ENCODE results near the gene TNS1.
A peak's percentile ranks its signal among the peaks of the same experiment; 100 is the strongest.

The TNS1 gene

GRCh38 chr2:217892560-217892959 lies 110.2 kb downstream of the TNS1 start:
- Histone ChIP-seq H3K36me3 (replicated peaks) (no peaks in the 10 kb centered on the region), H3K4me1 (no peaks in the 10 kb centered on the region), H3K27me3 (ENCODE audit: low read depth) (no peaks in the 10 kb centered on the region), H3K9me3 (no peaks in the 10 kb centered on the region), H3K4me3 (no peak overlapping the region)
- DNase-seq (ENCODE audit: low spot score in 2 of 2): no peak
- in situ Hi-C loops (cut with MboI; ENCODE audit: low sequenced_read_pairs): no loop called here

- Histone ChIP-seq H3K4me1 (no peaks in the 10 kb centered on the region), H3K36me3 (replicated peaks) (no peaks in the 10 kb centered on the region)
- in situ Hi-C loops (cut with MboI; ENCODE audit: low sequenced_read_pairs): no loop called here
These were observed 112.3 kb downstream of the TNS1 start for GRCh38 chr2:217890445-217890844.

GRCh38 chr2:217889656-217890055 lies 113.1 kb downstream of the TNS1 start:
- Histone ChIP-seq H3K27me3 (ENCODE audit: low read depth) (no peaks in the 10 kb centered on the region; the same call in 1 of the 2 replicates), H3K4me1 (no peaks in the 10 kb centered on the region), H3K9me3 (no peaks in the 10 kb centered on the region), H3K4me3 (no peak overlapping the region), H3K36me3 (replicated peaks) (no peaks in the 10 kb centered on the region)
- no peak for DNase-seq (ENCODE audit: low spot score in 2 of 2)
- in situ Hi-C loops (cut with MboI; ENCODE audit: low sequenced_read_pairs): loop anchor here (5.0 kb wide), 1 partner anchor 97 kb away; no protein-coding TSS in a partner anchor

More at GRCh38 chr2:217890445-217890844, 112.3 kb downstream of the TNS1 start:
- Histone ChIP-seq H3K27me3 (ENCODE audit: low read depth) (no peaks in the 10 kb centered on the region; the same call in 1 of the 2 replicates), H3K4me3 (no peak overlapping the region), H3K9me3 (no peaks in the 10 kb centered on the region)
- no peak for DNase-seq (ENCODE audit: low spot score in 2 of 2)

- H3K4me1 ChIP-seq: no peaks in the 10 kb centered on the region
- H3K4me3 ChIP-seq: no peak overlapping the region
- no peaks in the 10 kb centered on the region for H3K36me3 ChIP-seq (replicated peaks)
- no peaks in the 10 kb centered on the region for H3K9me3 ChIP-seq
- in situ Hi-C loops (cut with MboI; ENCODE audit: low sequenced_read_pairs): loop anchor here (5.0 kb wide), 1 partner anchor 96 kb away; no protein-coding TSS in a partner anchor
- no peak for DNase-seq (ENCODE audit: low spot score in 2 of 2)
- no peaks in the 10 kb centered on the region; the same call in 1 of the 2 replicates for H3K27me3 ChIP-seq (ENCODE audit: low read depth)
These were observed 114.7 kb downstream of the TNS1 start for GRCh38 chr2:217887841-217888701.

- Histone ChIP-seq H3K4me1 (no peaks in the 10 kb centered on the region), H3K9me3 (no peaks in the 10 kb centered on the region), H3K4me3 (no peak overlapping the region), H3K36me3 (replicated peaks) (no peaks in the 10 kb centered on the region), H3K27me3 (ENCODE audit: low read depth) (no peaks in the 10 kb centered on the region; the same call in 1 of the 2 replicates)
- peak; percentile 42 to 82 for DNase-seq (ENCODE audit: low spot score in 2 of 2)
- in situ Hi-C loops (cut with MboI; ENCODE audit: low sequenced_read_pairs): loop anchor here (5.0 kb wide), 1 partner anchor 95 kb away; no protein-coding TSS in a partner anchor
These were observed 116.0 kb downstream of the TNS1 start for GRCh38 chr2:217886720-217887309.

- Histone ChIP-seq H3K4me3 (no peak overlapping the region), H3K4me1 (no peaks in the 10 kb centered on the region), H3K9me3 (no peaks in the 10 kb centered on the region), H3K36me3 (replicated peaks) (no peaks in the 10 kb centered on the region), H3K27me3 (ENCODE audit: low read depth) (no peaks in the 10 kb centered on the region; the same call in 1 of the 2 replicates)
- no peak for DNase-seq (ENCODE audit: low spot score in 2 of 2)
- in situ Hi-C loops (cut with MboI; ENCODE audit: low sequenced_read_pairs): loop anchor here (5.0 kb wide), 1 partner anchor 94 kb away; no protein-coding TSS in a partner anchor
These were observed 116.7 kb downstream of the TNS1 start for GRCh38 chr2:217886091-217886490.

GRCh38 chr2:217884985-217885384 lies 117.8 kb downstream of the TNS1 start:
- in situ Hi-C loops (cut with MboI; ENCODE audit: low sequenced_read_pairs): loop anchor here (5.0 kb wide), 1 partner anchor 93 kb away; no protein-coding TSS in a partner anchor
- Histone ChIP-seq H3K4me3 (no peak overlapping the region), H3K27me3 (ENCODE audit: low read depth) (no peaks in the 10 kb centered on the region; the same call in 1 of the 2 replicates), H3K4me1 (no peaks in the 10 kb centered on the region), H3K9me3 (no peaks in the 10 kb centered on the region), H3K36me3 (replicated peaks) (no peaks in the 10 kb centered on the region)
- DNase-seq (ENCODE audit: low spot score in 2 of 2): no peak

GRCh38 chr2:217880891-217881290 lies 121.9 kb downstream of the TNS1 start:
- H3K9me3 ChIP-seq: no peaks in the 10 kb centered on the region
- H3K4me3 ChIP-seq: no peak overlapping the region
- H3K36me3 ChIP-seq (replicated peaks): no peaks in the 10 kb centered on the region
- H3K4me1 ChIP-seq: no peaks in the 10 kb centered on the region
- no peak for DNase-seq (ENCODE audit: low spot score in 2 of 2)
- no peaks in the 10 kb centered on the region for H3K27me3 ChIP-seq (ENCODE audit: low read depth)
- in situ Hi-C loops (cut with MboI; ENCODE audit: low sequenced_read_pairs): no loop called here

- in situ Hi-C loops (cut with MboI; ENCODE audit: low sequenced_read_pairs): no loop called here
These were observed 122.4 kb downstream of the TNS1 start for GRCh38 chr2:217880287-217880889.

GRCh38 chr2:217878915-217879590 lies 123.7 kb downstream of the TNS1 start:
- H3K36me3 ChIP-seq (replicated peaks): no peaks in the 10 kb centered on the region
- no peaks in the 10 kb centered on the region for H3K27me3 ChIP-seq (ENCODE audit: low read depth)
- no peak for DNase-seq (ENCODE audit: low spot score in 2 of 2)
- in situ Hi-C loops (cut with MboI; ENCODE audit: low sequenced_read_pairs): no loop called here
- no peak overlapping the region for H3K4me3 ChIP-seq
- no peaks in the 10 kb centered on the region for H3K9me3 ChIP-seq
- no peaks in the 10 kb centered on the region for H3K4me1 ChIP-seq

More at GRCh38 chr2:217880287-217880889, 122.4 kb downstream of the TNS1 start:
- H3K4me1 ChIP-seq: no peaks in the 10 kb centered on the region
- no peak overlapping the region for H3K4me3 ChIP-seq
- H3K36me3 ChIP-seq (replicated peaks): no peaks in the 10 kb centered on the region
- H3K27me3 ChIP-seq (ENCODE audit: low read depth): no peaks in the 10 kb centered on the region
- no peak for DNase-seq (ENCODE audit: low spot score in 2 of 2)
- no peaks in the 10 kb centered on the region for H3K9me3 ChIP-seq

GRCh38 chr2:217877866-217878265 lies 124.9 kb downstream of the TNS1 start:
- H3K9me3 ChIP-seq: no peaks in the 10 kb centered on the region
- no peak overlapping the region for H3K4me3 ChIP-seq
- no peaks in the 10 kb centered on the region for H3K36me3 ChIP-seq (replicated peaks)
- DNase-seq (ENCODE audit: low spot score in 2 of 2): no peak
- in situ Hi-C loops (cut with MboI; ENCODE audit: low sequenced_read_pairs): no loop called here
- H3K4me1 ChIP-seq: no peaks in the 10 kb centered on the region
- H3K27me3 ChIP-seq (ENCODE audit: low read depth): no peaks in the 10 kb centered on the region

GRCh38 chr2:217876253-217876570 lies 126.6 kb downstream of the TNS1 start:
- Histone ChIP-seq H3K4me3 (no peak overlapping the region), H3K4me1 (no peaks in the 10 kb centered on the region), H3K36me3 (replicated peaks) (no peaks in the 10 kb centered on the region), H3K27me3 (ENCODE audit: low read depth) (no peaks in the 10 kb centered on the region), H3K9me3 (no peaks in the 10 kb centered on the region)
- no peak for DNase-seq (ENCODE audit: low spot score in 2 of 2)
- in situ Hi-C loops (cut with MboI; ENCODE audit: low sequenced_read_pairs): no loop called here

- H3K4me3 ChIP-seq: no peak overlapping the region
- in situ Hi-C loops (cut with MboI; ENCODE audit: low sequenced_read_pairs): no loop called here
- no peaks in the 10 kb centered on the region for H3K4me1 ChIP-seq
- no peaks in the 10 kb centered on the region for H3K27me3 ChIP-seq (ENCODE audit: low read depth)
- H3K36me3 ChIP-seq (replicated peaks): no peaks in the 10 kb centered on the region
- no peak for DNase-seq (ENCODE audit: low spot score in 2 of 2)
- no peaks in the 10 kb centered on the region for H3K9me3 ChIP-seq
These were observed 127.1 kb downstream of the TNS1 start for GRCh38 chr2:217875556-217876252.
